ENCODE results near the gene SAA2.
"Not testable (repeated sequence)": the region's sequence is repeated elsewhere in the genome, so short reads cannot be mapped to it uniquely, and the experiment has no call there.

Gene SAA2

GRCh38 chr11:18247191-18247581 lies 1.3 kb downstream of the SAA2 start:
- DNase-seq, result not testable (repeated sequence)

- DNase-seq, result not testable (repeated sequence)
These were observed 1.9 kb downstream of the SAA2 start for GRCh38 chr11:18246379-18247190.

DNA sequence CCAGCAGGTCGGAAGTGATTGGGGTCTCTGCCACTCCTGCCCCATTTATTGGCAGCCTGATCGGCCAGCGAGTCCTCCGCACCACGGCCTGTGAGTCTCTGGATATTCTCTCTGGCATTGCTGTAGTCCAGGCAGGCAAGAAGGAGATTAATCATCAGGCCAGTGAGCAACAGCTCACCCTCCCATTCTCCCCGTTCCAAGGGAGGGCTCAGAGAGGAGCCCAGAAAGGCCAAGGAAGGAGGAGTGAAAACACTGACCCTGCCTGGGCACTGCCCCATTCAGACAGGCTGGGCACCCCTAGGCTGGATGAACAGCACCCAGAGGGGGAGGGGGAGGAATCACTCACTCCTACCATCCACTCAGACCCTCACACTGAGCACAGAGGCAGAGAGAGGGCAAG lies 3.1 kb downstream of the SAA2 start:
- no peak for DNase-seq

DNA sequence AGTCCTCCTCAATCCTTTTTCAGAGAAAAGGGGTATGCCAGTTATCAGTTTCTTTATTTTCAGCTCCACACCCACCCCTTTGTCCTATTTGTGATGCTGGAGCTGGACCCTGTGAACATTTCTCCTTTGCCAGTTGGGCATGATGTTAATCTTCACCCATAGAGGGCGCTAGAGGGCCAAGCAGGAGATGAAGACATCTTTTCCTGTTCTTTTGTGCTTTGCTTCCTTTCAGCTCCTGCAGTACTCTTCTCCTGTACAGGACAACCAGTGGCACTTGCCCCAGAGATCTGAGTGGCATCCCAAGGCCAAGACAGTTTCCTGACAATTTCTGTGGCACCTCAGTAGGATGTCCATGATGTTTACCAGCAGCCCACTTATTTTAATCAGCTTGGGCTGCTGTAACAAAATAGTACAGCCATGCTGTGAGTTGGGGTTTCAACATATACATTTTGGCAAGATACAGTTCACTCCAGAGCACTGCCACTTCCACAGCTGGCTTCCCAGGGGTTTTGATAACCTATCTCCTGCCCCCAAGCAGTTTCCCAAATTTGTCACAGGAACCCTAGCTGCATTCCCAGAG lies 4.6 kb downstream of the SAA2 start:
- peak; percentile 81 for DNase-seq

DNA sequence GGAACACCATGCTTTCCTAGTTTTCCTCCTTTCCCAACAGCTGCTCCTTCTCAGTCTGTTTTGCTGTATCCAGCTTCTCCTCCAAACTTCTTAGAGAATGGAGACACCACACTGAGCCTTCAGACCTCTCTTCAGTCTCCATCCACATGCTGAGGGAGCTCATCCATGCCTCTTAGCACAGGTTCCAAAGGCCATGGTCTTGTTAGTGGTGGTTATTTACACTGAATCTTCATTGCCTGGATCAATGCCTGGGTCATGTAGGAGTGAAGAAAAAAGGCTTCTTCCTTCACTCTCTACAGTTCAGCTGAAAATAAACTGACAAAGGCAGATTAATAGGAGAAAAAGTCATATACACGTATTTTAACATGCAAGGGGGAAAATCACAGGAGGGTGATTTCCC lies 8.8 kb downstream of the SAA2 start:
- no peak for DNase-seq

DNA sequence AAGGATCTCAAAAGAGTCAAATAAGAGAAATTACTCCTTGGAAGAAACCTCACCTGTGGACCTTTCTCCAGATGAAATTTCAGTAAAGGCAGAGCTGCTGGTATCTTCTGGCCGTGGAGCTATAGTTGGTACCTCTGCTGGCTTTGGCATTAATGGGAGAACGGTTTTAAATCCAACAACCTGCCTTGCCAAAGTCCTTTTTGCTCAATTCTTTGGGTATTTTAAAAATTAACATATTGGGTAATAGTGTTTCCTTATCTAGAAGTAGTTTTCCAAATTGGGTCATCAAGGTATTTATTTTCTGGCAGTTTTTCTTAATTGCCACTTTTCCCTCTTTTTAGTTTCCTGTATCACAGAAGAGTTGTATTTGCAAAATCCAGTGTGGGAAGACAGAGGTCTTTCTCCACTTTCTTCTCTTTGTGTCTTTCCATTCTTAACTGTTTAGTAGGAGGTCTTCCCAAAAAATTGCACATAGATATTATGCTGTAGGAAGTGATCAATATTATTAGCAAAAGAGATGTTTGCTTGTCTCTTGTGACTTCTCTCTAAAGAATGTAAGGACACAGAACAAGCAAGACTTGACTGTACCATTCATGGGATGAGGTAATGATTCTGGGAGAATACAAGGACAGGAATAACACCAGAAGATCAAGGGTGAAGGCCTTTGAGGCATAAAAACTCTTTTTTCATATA lies 11.7 kb downstream of the SAA2 start, which contains the start of gene SAA4:
SAA4 (minus strand) TSS at position 139 of the 693 bp plus-strand sequence. CDS start 876 bp downstream, outside the sequence.
- no peak for DNase-seq

DNA sequence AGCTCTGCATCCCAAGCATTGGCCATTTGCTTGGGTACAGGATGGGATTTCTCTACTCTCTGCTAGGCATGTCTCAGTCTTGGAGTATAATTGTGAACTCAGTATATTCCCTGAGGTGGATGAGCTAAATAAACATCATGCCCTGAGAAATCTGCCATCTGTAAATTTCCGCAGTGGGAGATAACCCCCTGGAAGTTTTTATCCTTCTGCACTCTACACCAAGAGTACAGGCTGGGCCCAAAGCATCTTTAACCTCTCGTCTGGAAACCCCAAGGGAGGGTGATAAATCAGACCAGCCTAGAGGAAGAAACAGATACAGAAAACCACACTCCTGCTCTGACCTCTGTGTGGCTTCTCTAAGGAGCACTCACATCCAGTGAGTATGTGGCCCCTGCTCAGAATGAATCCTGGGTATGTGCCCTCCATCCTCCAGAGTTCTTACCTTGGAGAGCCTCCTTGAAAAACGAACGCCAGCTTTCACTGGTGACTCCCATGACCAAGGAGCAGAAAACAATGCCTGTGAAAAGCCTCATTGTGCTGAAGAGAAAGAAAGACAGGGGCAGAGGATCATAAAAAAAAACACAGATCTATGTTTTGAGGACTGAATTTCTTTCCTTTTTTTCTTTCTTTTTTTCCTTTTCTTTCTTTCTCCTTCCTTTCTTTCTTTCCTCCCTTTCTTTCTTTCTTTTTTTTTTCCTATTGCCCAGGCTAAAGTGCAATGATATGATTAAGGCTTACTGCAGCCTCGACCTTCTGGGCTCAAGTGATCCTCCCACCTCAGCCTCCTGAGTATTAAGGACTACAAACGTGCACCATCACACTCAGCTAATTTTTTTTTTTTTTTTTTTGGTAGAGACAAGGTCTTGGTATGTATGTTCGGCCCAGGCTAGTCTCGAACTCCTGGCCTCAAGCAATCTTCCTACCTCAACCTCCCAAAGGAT lies 12.8 kb downstream of the SAA2 start:
- DNase-seq, result no peak

DNA sequence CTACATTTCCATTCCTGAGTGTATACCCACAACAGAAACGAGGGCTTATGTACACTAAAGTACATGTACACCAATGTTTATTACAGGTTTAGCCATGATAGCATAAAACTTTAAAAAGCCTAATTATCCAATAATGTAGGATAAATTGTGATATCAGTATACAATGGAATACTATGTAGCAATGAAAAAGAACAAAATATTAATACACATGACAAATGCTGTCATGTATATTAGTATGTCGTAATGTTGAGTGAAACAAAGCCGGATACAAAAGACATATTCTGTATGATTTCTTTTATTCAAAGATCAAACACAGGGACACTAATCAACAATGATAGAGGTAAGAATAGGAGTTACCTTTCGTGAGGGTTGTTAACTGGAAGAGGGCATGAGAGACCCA lies 14.6 kb downstream of the SAA2 start:
- no peak for DNase-seq

DNA sequence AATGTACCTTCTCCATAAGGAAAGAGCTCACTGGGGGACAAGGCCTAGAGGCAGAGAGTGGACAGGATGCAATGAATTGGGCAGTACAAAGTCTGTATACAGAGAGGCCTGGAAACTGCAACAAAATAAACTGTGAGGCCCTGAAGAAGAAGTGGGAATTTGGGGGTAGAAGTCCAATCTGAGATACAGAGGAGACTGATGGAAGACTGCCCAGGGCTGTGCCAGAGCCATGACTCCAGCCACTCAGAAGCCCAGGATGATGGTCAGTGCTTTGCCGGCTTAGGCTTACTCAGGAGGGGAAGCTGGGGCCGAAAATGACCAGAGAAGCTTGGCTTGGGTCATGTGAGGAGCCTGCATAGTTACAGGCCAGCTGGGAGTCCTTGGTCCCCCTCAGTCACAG lies 17.6 kb downstream of the SAA2 start:
- no peak for DNase-seq

DNA sequence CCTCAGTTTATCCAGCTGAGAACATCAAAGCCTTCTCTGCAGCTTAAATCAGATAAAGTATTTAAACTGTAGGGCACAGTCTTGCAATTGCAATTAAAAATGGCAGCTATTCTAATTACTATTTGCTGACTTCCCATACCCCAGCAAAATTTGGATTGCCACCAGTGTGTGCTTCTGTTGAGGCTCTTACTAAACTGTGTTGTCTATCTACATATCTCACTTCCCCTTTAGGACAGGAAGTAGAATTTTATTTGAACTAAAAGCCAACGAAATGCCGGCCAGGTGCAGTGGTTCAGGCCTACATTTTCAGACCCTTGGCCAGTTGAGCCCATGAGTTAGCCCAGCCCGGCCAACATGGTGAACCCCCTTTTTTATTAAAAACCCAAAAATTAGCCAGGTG lies 19.0 kb downstream of the SAA2 start:
- DNase-seq, result no peak

- DNase-seq, result no peak
These were observed 22.6 kb downstream of the SAA2 start for GRCh38 chr11:18225913-18226312.

DNA sequence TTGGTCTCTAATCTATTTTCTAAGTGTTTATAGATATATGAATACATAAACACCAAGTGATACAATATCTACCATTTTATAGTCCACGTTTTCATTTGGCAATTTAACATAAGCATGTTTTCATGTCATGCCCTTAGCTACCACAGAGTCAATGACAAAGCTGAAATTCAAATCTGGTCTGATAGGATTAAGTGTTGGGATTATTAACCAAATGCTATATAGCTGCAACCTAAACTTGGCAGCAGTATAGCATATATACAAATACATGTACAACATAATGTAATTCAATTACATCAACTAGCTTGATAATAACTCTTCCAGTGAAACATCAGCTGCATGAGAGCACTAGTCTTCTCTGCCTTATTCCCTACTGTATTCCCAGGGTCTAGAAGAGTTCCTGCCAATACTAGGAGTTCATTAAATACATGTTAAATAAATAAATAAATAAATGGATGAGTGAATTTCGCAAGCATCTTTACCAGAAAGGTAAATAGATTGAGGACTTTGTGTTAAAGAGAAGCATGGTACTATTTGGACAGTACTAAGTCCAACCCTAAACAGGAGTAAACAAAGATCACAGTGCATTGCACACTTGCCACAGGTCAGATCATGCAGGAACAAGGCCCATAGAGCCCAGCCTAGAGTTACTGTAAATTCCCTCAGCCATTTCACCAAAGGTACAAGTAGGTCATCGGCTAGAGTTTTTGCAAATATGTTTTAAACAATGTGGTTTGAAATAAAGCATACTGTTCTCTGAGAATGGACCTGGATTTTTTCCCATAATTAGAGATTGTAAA lies 24.7 kb downstream of the SAA2 start:
- DNase-seq, result peak; percentile 82

DNA sequence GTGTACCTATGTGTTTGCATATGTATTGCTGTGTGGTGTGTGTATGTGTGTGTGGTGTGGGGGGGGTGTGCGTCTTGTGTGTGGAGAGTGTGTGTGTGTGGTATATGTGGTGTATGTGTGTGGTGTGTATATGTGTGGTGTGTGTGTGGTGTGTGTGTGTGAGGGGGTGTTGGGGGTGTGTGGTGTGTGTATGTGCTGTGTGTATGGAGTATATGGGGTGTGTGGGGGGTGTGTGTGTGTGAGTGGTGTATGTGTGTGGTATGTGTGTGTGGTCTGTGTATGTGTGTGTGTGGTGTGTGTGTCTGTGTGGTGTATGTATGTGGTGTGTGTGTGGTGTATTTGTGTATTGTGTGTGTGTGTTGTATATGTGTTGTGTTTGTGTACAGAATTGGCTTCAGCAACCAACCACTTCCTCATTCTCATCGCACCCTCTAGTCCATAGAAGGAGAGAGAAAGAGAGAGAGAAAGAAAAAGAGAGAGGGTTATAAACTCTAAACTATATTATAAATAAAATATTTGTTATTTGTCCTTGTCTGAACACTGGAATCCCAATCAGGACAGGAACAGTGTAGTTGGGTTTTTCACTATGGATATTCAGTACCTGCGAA lies 25.6 kb downstream of the SAA2 start:
- no peak for DNase-seq

DNA sequence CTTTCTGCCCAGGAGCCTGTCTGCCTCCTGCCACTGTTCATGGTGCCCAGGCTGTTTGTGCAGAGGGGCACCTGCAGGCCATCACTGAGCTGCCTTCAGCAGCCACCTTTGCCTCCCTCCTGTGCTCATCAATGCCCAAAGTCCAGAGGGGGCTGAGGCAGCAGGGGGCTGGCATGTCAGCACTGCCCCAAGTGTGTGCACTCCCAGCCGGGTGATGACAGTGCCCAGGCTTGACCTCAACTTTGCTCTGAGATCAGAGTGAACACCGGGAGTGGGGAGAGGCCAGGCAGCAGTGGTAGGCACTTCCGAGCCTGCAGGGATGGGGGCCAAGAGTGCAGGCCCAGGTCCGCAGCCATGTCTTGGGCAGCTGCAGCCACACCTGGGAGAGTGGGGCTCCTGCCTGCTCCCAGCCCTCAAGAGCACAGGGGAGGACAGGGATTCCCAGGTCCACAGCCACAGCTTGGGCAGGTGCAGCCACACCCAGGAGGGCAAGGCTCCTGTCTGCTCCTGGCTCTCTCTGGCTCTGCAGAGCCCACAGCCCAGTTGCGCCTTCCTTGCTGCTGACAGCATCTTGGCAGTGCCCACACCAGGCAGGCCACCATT lies 27.1 kb downstream of the SAA2 start:
- DNase-seq, result no peak

DNA sequence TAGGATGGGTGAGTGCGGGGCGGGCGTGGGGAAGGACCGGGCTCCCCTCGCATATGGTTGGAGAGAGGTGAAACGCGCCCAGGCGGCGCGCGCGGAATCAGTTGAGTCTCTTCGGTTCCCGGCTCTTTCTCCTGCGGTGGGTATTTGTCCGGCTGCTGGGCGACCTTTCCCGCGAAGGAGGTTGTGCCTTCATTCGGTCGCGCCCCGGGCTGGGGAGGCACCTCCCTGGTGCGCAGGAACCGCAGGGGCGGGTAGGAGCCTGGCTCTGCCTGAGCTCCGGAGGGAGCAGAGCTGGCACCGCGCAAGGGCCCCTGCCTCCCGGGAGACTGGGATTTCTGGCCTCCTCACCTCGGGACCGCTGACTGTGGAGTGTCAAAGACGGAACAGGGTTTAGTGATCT lies 39.4 kb downstream of the SAA2 start:
- DNase-seq, result no peak

DNA sequence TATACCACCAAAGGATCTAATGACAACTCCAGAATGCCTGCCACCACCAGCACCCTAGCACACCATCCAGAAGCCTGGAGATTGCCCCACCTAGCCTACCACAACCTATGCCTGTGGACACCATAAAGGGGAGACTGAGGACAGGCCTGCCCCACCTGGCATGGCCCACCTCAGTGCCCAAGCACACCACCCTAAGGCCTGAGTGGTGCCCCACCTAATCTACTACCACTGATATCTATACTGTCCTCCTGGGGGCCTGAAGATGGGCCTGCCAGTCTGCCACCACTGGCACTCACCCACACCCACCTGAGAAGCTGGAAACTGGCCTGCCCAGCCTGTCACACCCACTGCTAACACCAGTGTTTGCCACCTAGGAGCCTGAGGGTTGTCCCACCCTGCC lies 43.7 kb downstream of the SAA2 start:
- no peak for DNase-seq

GRCh38 chr11:18204220-18204619 lies 44.2 kb downstream of the SAA2 start:
- DNase-seq, result no peak

DNA sequence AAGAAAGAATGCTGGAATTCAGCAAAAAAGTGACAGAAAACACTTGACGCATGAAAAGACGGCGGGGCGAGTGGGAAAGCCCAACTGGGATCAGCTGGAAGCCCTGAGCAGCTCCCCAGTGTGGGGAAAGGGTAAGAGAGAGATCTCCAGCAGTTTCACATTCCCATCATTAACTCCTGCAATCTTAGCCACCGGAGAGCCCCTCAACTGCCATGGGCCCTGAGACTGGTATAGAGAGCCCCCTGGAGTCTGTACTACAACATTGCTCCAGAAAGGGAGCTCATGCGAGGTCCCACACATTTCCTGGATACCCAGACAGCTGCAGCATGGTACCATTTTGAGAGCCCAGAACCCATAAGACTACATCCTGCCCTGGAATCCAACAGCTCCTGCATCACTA lies 44.7 kb downstream of the SAA2 start:
- peak; percentile 38 for DNase-seq

- not testable (repeated sequence) for DNase-seq
These were observed 50.7 kb downstream of the SAA2 start for GRCh38 chr11:18197738-18198137.

DNA sequence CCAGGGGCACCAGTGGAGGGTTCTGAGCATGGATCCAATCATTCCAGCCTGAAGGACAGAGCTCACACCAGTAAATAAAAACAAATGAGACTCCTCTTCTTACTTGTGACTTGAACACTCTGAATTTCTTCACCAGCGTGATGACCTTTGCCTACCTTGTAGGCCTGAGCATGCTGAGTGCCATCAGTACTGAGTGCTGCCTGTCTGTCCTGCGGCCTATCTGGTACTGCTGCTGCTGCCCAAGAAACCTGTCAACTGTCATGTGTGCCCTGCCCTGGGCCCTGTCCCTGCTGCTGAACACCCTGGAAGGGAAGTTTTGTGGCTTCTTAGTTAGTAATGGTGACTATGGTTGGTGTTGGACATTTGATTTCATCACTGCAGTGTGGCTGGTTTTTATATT lies 51.9 kb downstream of the SAA2 start:
- DNase-seq, result no peak
